ENCODE results near the gene SFRP5. TPM values are rescaled to one million over a fixed set of nuclear protein-coding genes. Genes with fewer than 3 reads are reported as not detected.

Gene SFRP5
- total RNA-seq, 1 donor from 2014 or later = not detected

DNA sequence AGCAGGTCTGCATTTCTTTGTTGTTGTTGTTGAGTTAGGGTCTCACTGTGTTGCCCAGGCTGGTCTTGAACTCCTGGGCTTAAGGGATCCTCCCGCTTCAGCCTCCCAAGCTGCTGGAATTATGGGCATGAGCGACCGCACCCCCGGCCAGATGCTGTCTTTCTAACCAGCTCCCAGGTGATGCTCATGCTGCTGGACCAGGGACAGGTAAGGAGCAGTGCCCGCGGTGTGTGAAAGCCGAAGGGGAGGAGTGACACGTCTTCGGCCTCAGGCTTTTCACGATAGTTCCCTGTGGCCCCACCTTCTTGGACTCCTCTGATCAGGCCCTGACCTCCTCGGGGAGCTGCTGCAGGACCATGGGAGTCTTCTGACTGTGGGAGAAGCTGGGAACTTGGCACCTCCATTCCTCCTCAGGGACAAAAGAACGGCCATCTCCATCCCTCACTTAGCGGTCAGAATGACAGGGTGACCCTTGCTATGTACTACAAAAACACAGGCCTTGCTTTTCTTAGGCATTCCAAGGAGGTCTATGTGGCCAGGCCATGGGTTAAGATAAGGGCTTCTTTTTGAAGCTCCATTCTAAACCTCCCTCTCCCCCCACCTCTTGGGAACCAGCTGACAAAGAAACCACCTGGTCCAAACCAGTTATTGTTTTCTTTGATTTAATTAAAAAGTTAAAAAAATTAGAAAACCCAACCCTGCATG, 5.5 kb downstream of the SFRP5 start:
- peaks cover 5% of the 10 kb centered on the region for H3K36me3 Mint-ChIP-seq (ENCODE audit: low read depth)
- intact Hi-C loops (cut with micrococcal nuclease) = no loop called here
- no peak for DNase-seq
- no peaks in the 10 kb centered on the region for H3K4me1 Mint-ChIP-seq
- no peak overlapping the region for H3K4me3 Mint-ChIP-seq
- no peak overlapping the region for H3K27ac Mint-ChIP-seq
- no peaks in the 10 kb centered on the region for H3K9me3 Mint-ChIP-seq
- H3K27me3 Mint-ChIP-seq = peaks cover 22% of the 10 kb centered on the region

DNA sequence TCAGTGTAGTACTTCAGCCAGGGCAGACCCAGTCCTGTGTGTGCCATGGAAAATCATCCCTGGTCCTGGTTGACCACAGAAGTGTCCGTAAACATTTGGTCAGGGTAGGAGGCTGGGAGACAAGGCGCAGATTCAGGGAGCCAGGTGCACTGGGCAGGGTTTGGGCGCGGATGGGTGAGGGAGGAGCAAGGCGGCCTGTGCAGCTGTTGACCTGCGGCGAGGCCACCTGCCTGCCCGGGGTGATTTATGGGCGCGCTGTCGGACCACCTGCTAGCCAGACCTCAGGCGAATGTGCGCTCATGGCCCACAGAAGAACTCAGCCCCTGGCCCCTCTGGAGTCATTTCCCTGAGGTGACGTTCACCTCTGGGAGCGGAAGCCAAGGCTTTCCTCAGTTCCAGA, 6.6 kb downstream of the SFRP5 start:
- Mint-ChIP-seq H3K36me3 (ENCODE audit: low read depth) (peaks cover 10% of the 10 kb centered on the region), H3K4me3 (no peak overlapping the region), H3K4me1 (no peaks in the 10 kb centered on the region), H3K27me3 (peaks cover 12% of the 10 kb centered on the region), H3K9me3 (no peaks in the 10 kb centered on the region), H3K27ac (no peak overlapping the region)
- no peak for DNase-seq
- intact Hi-C loops (cut with micrococcal nuclease) = no loop called here

GRCh38 chr10:97764519-97764931, 7.3 kb downstream of the SFRP5 start:
- Mint-ChIP-seq H3K27ac (no peak overlapping the region), H3K4me1 (no peaks in the 10 kb centered on the region), H3K27me3 (peaks cover 6% of the 10 kb centered on the region), H3K36me3 (ENCODE audit: low read depth) (peaks cover 14% of the 10 kb centered on the region), H3K9me3 (no peaks in the 10 kb centered on the region), H3K4me3 (no peak overlapping the region)
- intact Hi-C loops (cut with micrococcal nuclease) = no loop called here
- DNase-seq = no peak

- intact Hi-C loops (cut with micrococcal nuclease) = no loop called here
- H3K4me1 Mint-ChIP-seq = no peaks in the 10 kb centered on the region
- H3K4me3 Mint-ChIP-seq = no peak overlapping the region
- no peak overlapping the region for H3K27ac Mint-ChIP-seq
- no peaks in the 10 kb centered on the region for H3K9me3 Mint-ChIP-seq
- peaks cover 3% of the 10 kb centered on the region for H3K27me3 Mint-ChIP-seq
- no peak for DNase-seq
- peaks cover 17% of the 10 kb centered on the region for H3K36me3 Mint-ChIP-seq (ENCODE audit: low read depth)
Measured at GRCh38 chr10:97763947-97764346, 7.9 kb downstream of the SFRP5 start.

GRCh38 chr10:97763411-97763810, 8.4 kb downstream of the SFRP5 start:
- H3K27me3 Mint-ChIP-seq = peaks cover 3% of the 10 kb centered on the region
- intact Hi-C loops (cut with micrococcal nuclease) = no loop called here
- DNase-seq = no peak
- no peaks in the 10 kb centered on the region for H3K9me3 Mint-ChIP-seq
- H3K36me3 Mint-ChIP-seq (ENCODE audit: low read depth) = peaks cover 18% of the 10 kb centered on the region
- H3K4me3 Mint-ChIP-seq = no peak overlapping the region
- no peaks in the 10 kb centered on the region for H3K4me1 Mint-ChIP-seq
- H3K27ac Mint-ChIP-seq = no peak overlapping the region

DNA sequence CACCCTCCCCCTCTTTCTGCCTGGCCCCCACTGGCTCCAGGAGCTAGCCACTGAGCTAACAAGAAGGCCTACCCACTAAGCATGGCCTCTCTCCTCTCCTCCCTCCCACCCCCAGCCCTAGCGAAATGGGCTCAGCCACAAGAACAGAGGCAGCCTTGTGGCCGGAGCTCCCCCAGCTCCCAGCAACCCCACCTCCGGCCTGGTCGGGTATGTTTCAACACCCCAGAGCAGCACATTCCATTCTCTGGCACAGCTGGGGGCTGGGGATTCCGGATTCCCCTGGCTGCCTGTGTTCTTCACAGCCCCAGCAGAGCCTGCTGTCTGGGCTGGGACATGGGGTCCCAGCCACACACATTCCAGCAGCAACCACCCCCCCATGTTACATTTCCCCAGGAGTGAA, 9.0 kb downstream of the SFRP5 start:
- Mint-ChIP-seq H3K36me3 (ENCODE audit: low read depth) (peaks cover 19% of the 10 kb centered on the region), H3K9me3 (no peaks in the 10 kb centered on the region), H3K4me3 (no peak overlapping the region), H3K27ac (no peak overlapping the region), H3K27me3 (no peaks in the 10 kb centered on the region), H3K4me1 (no peaks in the 10 kb centered on the region)
- intact Hi-C loops (cut with micrococcal nuclease) = no loop called here
- no peak for DNase-seq

GRCh38 chr10:97762056-97762455, 9.7 kb downstream of the SFRP5 start:
- DNase-seq = no peak
- no peaks in the 10 kb centered on the region for H3K27me3 Mint-ChIP-seq
- H3K27ac Mint-ChIP-seq = no peak overlapping the region
- H3K4me3 Mint-ChIP-seq = no peak overlapping the region
- intact Hi-C loops (cut with micrococcal nuclease) = no loop called here
- peaks cover 25% of the 10 kb centered on the region for H3K36me3 Mint-ChIP-seq (ENCODE audit: low read depth)
- no peaks in the 10 kb centered on the region for H3K4me1 Mint-ChIP-seq
- H3K9me3 Mint-ChIP-seq = no peaks in the 10 kb centered on the region

- no peak overlapping the region for H3K27ac Mint-ChIP-seq
- H3K4me1 Mint-ChIP-seq = no peaks in the 10 kb centered on the region
- H3K9me3 Mint-ChIP-seq = no peaks in the 10 kb centered on the region
- no peaks in the 10 kb centered on the region for H3K27me3 Mint-ChIP-seq
- intact Hi-C loops (cut with micrococcal nuclease) = no loop called here
- H3K36me3 Mint-ChIP-seq (ENCODE audit: low read depth) = peaks cover 30% of the 10 kb centered on the region
- DNase-seq = no peak
- no peak overlapping the region for H3K4me3 Mint-ChIP-seq
Measured at GRCh38 chr10:97761331-97761865, 10.4 kb downstream of the SFRP5 start.

GRCh38 chr10:97760461-97761257, 11.1 kb downstream of the SFRP5 start:
- no peak overlapping the region for H3K4me3 Mint-ChIP-seq
- DNase-seq = no peak
- H3K27me3 Mint-ChIP-seq = no peaks in the 10 kb centered on the region
- intact Hi-C loops (cut with micrococcal nuclease) = no loop called here
- peak overlapping the region; percentile 34 for H3K27ac Mint-ChIP-seq
- no peaks in the 10 kb centered on the region for H3K9me3 Mint-ChIP-seq
- peaks cover 31% of the 10 kb centered on the region for H3K36me3 Mint-ChIP-seq (ENCODE audit: low read depth)
- H3K4me1 Mint-ChIP-seq = no peaks in the 10 kb centered on the region

GRCh38 chr10:97759946-97760345, 11.9 kb downstream of the SFRP5 start:
- Mint-ChIP-seq H3K9me3 (no peaks in the 10 kb centered on the region), H3K27ac (no peak overlapping the region), H3K36me3 (ENCODE audit: low read depth) (peaks cover 37% of the 10 kb centered on the region), H3K4me1 (no peaks in the 10 kb centered on the region), H3K27me3 (no peaks in the 10 kb centered on the region), H3K4me3 (no peak overlapping the region)
- DNase-seq = no peak
- intact Hi-C loops (cut with micrococcal nuclease) = loop anchor here (1.0 kb wide), 1 partner anchor 109 kb away; no protein-coding TSS in a partner anchor

GRCh38 chr10:97759158-97759887, 12.5 kb downstream of the SFRP5 start:
- no peak overlapping the region for H3K4me3 Mint-ChIP-seq
- intact Hi-C loops (cut with micrococcal nuclease) = loop anchor here (1.0 kb wide), 1 partner anchor 110 kb away; no protein-coding TSS in a partner anchor

GRCh38 chr10:97757471-97757870, 14.3 kb downstream of the SFRP5 start:
- intact Hi-C loops (cut with micrococcal nuclease) = no loop called here
- peaks cover 53% of the 10 kb centered on the region for H3K36me3 Mint-ChIP-seq (ENCODE audit: low read depth)

More at GRCh38 chr10:97759158-97759887, 12.5 kb downstream of the SFRP5 start:
- H3K27ac Mint-ChIP-seq = no peak overlapping the region
- H3K9me3 Mint-ChIP-seq = no peaks in the 10 kb centered on the region
- peaks cover 42% of the 10 kb centered on the region for H3K36me3 Mint-ChIP-seq (ENCODE audit: low read depth)
- DNase-seq = peak; percentile 83
- no peaks in the 10 kb centered on the region for H3K4me1 Mint-ChIP-seq
- H3K27me3 Mint-ChIP-seq = no peaks in the 10 kb centered on the region

DNA sequence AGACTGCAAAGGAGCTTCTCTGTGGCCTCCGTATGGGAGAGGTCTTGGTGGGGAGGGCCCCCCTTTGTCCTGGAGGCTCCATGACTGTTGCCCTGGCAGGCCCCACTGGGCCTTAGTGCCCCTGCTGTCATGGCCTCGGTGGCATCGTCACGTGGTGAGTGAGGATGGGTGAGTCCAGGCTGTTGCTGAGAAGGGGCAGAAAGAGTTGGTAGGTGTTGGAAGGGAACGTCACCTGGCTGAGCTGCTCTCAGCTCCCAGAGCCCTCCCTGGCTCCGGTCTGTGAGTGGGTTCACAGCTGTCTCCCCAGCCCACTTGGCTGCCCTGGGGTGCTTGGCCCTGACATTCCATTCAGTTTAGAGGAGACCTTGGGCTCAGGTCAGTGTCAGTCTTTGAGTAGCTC, 16.1 kb downstream of the SFRP5 start:
- H3K27ac Mint-ChIP-seq = no peak overlapping the region
- no peaks in the 10 kb centered on the region for H3K9me3 Mint-ChIP-seq
- H3K4me3 Mint-ChIP-seq = no peak overlapping the region
- H3K27me3 Mint-ChIP-seq = no peaks in the 10 kb centered on the region
- intact Hi-C loops (cut with micrococcal nuclease) = no loop called here
- no peaks in the 10 kb centered on the region for H3K4me1 Mint-ChIP-seq
- DNase-seq = no peak
- peaks cover 52% of the 10 kb centered on the region for H3K36me3 Mint-ChIP-seq (ENCODE audit: low read depth)

More at GRCh38 chr10:97757471-97757870, 14.3 kb downstream of the SFRP5 start:
- Mint-ChIP-seq H3K4me3 (no peak overlapping the region), H3K9me3 (no peaks in the 10 kb centered on the region), H3K4me1 (no peaks in the 10 kb centered on the region), H3K27me3 (no peaks in the 10 kb centered on the region), H3K27ac (no peak overlapping the region)
- DNase-seq = no peak

- Mint-ChIP-seq H3K4me3 (no peak overlapping the region), H3K4me1 (no peaks in the 10 kb centered on the region)
Measured at GRCh38 chr10:97754726-97755125, 17.1 kb downstream of the SFRP5 start.

More at GRCh38 chr10:97754726-97755125, 17.1 kb downstream of the SFRP5 start:
- no peaks in the 10 kb centered on the region for H3K27me3 Mint-ChIP-seq
- peaks cover 57% of the 10 kb centered on the region for H3K36me3 Mint-ChIP-seq (ENCODE audit: low read depth)
- intact Hi-C loops (cut with micrococcal nuclease) = no loop called here
- DNase-seq = no peak
- no peaks in the 10 kb centered on the region for H3K9me3 Mint-ChIP-seq
- H3K27ac Mint-ChIP-seq = no peak overlapping the region

Data from activated CD4-positive, alpha-beta T cell treated with anti-CD3 and anti-CD28 coated beads, Interleukin-2, amount 10 ng/mL, durations not matched to agents 24 days and 14 days (primary cell).